Esophagus muscularis mucosa (tissue), 4 donors: ENCODE data around the gene TMCC2.

Experiments
- CTCF ChIP-seq, 3 experiments: fragments of 200-600 bp in 2 of 3; fragments of 450-650 bp in 1 of 3; sonication (generic) in 2 of 3; IDR thresholded peaks; one replicate each; pipeline ENCODE4 v1.5.1; 2017 to 2019; ENCODE audit warnings: antibody characterized with exemption in 3 of 3, mild to moderate bottlenecking in 2 of 3, moderate library complexity in 1 of 3
- EP300 ChIP-seq: sonication (generic); formaldehyde crosslinking; IDR thresholded peaks from one replicate; pipeline ENCODE4 v1.6.1; 2017; ENCODE audit warnings: antibody characterized with exemption
- POLR2A ChIP-seq: fragments of 450-650 bp; IDR thresholded peaks from one replicate; pipeline ENCODE4 v1.6.1; 2017; ENCODE audit warnings: antibody characterized with exemption, moderate library complexity, mild to moderate bottlenecking, low read depth
- POLR2AphosphoS5 ChIP-seq, 2 donors: sonication (generic); formaldehyde crosslinking; IDR thresholded peaks; one replicate each; pipeline ENCODE4 v1.6.1; 2017; ENCODE audit warnings: antibody characterized with exemption in 2 of 2

DNA sequence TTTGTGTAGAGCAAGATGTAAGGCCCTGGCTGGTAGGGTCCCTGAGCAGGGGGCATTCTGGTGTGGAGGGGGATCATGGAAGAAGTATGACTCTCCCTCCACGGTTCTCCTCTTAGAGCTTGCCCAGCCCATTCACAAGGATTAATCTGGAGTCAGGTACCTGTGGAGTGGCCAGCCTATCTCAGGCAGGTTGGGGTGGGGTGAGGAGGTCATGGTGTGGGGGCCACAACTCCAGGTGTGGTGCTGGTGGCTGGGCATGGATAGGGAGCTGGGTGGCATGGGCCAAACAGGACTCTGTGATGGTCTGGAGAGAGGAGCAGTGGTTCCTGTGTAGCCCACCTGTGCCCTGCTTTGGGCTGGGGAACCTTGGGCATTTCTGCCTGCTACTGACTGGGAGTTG, 32.3 kb downstream of the TMCC2 start:
- TF ChIP-seq CTCF (IDR thresholded peaks at IDR 0.05) (no peak), POLR2AphosphoS5 (IDR thresholded peaks at IDR 0.05) (no peak), EP300 (no peak), POLR2A (no peak)
